Fibroblast of lung (primary cell): ENCODE measurements around the gene IL17RD.

Experiments
- EZH2 ChIP-seq: IDR thresholded peaks from 2 replicates; pipeline ENCODE4 v1.5.1; 2012; ENCODE audit warnings: low read length, control low read depth, mild to moderate bottlenecking; ENCODE audit errors: missing control alignments
- TF ChIP-seq, protein P1 (sequence below), 2 donors: IDR thresholded peaks in 1 of 2; conservative IDR thresholded peaks in 1 of 2; 1 replicate in 1 of 2; 2 replicates in 1 of 2; pipeline ENCODE4 v1.5.1; 2011 to 2012; ENCODE audit warnings: low read length in 2 of 2, control low read depth in 1 of 2, inconsistent platforms in 1 of 2, low read depth in 1 of 2, mild to moderate bottlenecking in 1 of 2

DNA sequence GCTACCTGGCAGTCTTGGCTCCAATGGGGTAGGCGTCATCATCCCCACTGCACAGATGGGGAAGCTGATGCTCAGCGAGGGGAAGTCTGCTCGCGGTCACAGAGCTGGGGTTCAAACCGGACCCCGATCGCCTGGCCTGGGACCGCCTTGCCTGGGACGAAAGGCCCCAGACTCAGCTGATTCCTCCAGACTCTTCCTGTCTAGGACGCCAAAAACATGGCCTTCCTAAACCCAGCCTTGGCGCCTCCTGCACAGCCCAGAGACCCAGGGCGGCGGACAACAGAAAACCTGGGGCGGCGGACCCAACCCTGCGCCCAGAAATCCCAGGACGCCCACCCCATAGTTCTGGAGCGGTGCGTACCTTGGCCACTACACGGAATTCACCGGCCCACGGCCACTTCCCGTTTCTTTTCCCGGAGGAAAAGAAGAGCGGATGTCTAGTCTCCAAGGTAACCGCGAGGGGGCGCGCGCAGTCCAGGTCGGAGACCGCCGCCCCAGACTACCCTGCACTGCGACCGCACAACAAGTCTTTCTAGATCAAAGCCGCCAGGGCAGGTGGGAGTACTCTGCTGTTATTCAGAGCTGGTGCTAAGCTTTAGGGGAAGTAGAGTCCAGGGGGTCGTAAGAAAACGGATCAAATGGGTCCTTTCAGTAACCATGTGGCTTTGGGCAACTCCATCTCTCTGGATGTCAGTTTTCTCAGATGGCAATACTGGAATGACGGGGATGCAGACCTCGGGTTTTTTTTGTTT, 4.9 kb upstream of the IL17RD start:
- TF ChIP-seq, protein P1, sequence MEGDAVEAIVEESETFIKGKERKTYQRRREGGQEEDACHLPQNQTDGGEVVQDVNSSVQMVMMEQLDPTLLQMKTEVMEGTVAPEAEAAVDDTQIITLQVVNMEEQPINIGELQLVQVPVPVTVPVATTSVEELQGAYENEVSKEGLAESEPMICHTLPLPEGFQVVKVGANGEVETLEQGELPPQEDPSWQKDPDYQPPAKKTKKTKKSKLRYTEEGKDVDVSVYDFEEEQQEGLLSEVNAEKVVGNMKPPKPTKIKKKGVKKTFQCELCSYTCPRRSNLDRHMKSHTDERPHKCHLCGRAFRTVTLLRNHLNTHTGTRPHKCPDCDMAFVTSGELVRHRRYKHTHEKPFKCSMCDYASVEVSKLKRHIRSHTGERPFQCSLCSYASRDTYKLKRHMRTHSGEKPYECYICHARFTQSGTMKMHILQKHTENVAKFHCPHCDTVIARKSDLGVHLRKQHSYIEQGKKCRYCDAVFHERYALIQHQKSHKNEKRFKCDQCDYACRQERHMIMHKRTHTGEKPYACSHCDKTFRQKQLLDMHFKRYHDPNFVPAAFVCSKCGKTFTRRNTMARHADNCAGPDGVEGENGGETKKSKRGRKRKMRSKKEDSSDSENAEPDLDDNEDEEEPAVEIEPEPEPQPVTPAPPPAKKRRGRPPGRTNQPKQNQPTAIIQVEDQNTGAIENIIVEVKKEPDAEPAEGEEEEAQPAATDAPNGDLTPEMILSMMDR (conservative IDR thresholded peaks at IDR 0.05 in 1 of 2, IDR thresholded peaks at IDR 0.05 in 1 of 2; ENCODE audit: low read depth in 1 of 2, low read length in 2 of 2), result peak; percentile 67 to 85
- TF ChIP-seq EZH2, result no peak
